HFFc6 (cell line): ENCODE measurements around the gene DSC2. TPM values are rescaled to one million over a fixed set of nuclear protein-coding genes. Genes with fewer than 3 reads are reported as not detected.

Source experiments
- DNase-seq: peaks from one replicate; pipeline ENCODE4 v3.0.0-alpha.2; 2018
- H3K27ac Mint-ChIP-seq: 2 replicates; pipeline ENCODE4 v1.8.0; 2020; ENCODE audit warnings: mild to moderate bottlenecking, mixed read lengths
- H3K27me3 Mint-ChIP-seq: 2 replicates; pipeline ENCODE4 v1.8.0; 2021; ENCODE audit warnings: mild to moderate bottlenecking, moderate library complexity, mixed read lengths; ENCODE audit not compliant: insufficient read depth
- H3K36me3 Mint-ChIP-seq: 2 replicates; pipeline ENCODE4 v1.8.0; 2021; ENCODE audit warnings: low read depth, mixed read lengths
- H3K4me1 Mint-ChIP-seq: 2 replicates; pipeline ENCODE4 v1.8.0; 2020; ENCODE audit warnings: low read depth, mixed read lengths
- H3K4me3 Mint-ChIP-seq: 2 replicates; pipeline ENCODE4 v1.8.0; 2020; ENCODE audit warnings: mild to moderate bottlenecking, moderate library complexity, mixed read lengths
- H3K9me3 Mint-ChIP-seq: 2 replicates; pipeline ENCODE4 v1.8.0; 2020; ENCODE audit warnings: mild to moderate bottlenecking, mixed read lengths
- total RNA-seq, 6 experiments: library from RNA; stranded (reverse); fragmentation: NEBNext Ultra II Directional; extraction: Animal tissue kit (Norgen Biotek cat#: 25700); gene quantifications; 2 replicates in 1 of 6; 3 replicates in 5 of 6; pipeline ENCODE4 v1.2.3, GENCODE V29; 2021
- TF ChIP-seq, protein P1 (sequence below): fragments of 200-600 bp; sonication (generic); IDR thresholded peaks from 2 replicates; pipeline ENCODE4 v1.5.0; 2021; ENCODE audit warnings: antibody characterized with exemption, mild to moderate bottlenecking

The DSC2 gene
- total RNA-seq, 6 experiments from 2014 or later = not detected

DNA sequence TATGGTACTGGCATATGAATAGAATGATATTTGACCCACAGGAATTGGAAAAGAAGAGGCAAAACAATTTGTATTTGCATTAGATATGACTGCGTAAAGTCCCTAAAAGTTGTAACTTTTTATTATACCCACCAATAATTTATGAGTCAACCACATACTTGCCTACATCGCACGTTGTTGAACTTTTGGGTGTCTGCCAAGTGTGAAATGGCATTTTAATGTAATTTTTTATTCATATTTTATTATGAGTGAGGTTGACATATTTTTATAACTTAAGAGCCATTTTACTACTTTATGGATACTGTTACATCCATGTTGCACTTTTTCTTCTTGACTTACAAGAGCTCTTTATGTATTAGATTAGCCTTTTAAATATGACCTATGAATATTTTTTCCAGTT lies 4.6 kb downstream of the DSC2 start:
- TF ChIP-seq, protein P1, sequence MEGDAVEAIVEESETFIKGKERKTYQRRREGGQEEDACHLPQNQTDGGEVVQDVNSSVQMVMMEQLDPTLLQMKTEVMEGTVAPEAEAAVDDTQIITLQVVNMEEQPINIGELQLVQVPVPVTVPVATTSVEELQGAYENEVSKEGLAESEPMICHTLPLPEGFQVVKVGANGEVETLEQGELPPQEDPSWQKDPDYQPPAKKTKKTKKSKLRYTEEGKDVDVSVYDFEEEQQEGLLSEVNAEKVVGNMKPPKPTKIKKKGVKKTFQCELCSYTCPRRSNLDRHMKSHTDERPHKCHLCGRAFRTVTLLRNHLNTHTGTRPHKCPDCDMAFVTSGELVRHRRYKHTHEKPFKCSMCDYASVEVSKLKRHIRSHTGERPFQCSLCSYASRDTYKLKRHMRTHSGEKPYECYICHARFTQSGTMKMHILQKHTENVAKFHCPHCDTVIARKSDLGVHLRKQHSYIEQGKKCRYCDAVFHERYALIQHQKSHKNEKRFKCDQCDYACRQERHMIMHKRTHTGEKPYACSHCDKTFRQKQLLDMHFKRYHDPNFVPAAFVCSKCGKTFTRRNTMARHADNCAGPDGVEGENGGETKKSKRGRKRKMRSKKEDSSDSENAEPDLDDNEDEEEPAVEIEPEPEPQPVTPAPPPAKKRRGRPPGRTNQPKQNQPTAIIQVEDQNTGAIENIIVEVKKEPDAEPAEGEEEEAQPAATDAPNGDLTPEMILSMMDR = no peak
- H3K9me3 Mint-ChIP-seq = peaks cover 32% of the 10 kb centered on the region
- no peaks in the 10 kb centered on the region; the same call in 1 of the 2 replicates for H3K27me3 Mint-ChIP-seq
- H3K4me1 Mint-ChIP-seq = no peaks in the 10 kb centered on the region
- no peaks in the 10 kb centered on the region for H3K36me3 Mint-ChIP-seq
- DNase-seq = no peak
- H3K4me3 Mint-ChIP-seq = no peak overlapping the region
- no peak overlapping the region for H3K27ac Mint-ChIP-seq

DNA sequence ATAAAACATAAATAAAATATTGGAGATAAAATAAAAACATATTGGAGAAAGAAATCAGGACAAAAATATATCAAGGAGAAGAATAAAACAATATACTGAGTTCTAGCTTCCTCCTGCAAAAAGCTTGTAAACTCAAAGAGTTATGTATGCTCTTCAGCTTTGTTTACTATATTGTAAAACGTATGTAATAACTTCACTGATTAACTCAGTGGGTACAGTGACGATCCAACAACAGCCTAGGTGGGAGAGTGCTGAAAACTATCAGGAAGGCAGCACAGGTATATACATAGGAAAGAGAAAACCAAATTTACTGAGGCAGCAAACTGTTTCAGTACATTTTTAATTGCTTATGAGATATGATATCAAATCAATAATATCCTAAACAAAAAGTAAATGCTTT lies 8.3 kb downstream of the DSC2 start:
- TF ChIP-seq, protein P1 = no peak
- no peak overlapping the region for H3K27ac Mint-ChIP-seq
- no peaks in the 10 kb centered on the region for H3K36me3 Mint-ChIP-seq
- H3K27me3 Mint-ChIP-seq = no peaks in the 10 kb centered on the region; the same call in 1 of the 2 replicates
- H3K4me3 Mint-ChIP-seq = no peak overlapping the region
- peaks cover 39% of the 10 kb centered on the region for H3K9me3 Mint-ChIP-seq
- H3K4me1 Mint-ChIP-seq = no peaks in the 10 kb centered on the region
- DNase-seq = no peak

DNA sequence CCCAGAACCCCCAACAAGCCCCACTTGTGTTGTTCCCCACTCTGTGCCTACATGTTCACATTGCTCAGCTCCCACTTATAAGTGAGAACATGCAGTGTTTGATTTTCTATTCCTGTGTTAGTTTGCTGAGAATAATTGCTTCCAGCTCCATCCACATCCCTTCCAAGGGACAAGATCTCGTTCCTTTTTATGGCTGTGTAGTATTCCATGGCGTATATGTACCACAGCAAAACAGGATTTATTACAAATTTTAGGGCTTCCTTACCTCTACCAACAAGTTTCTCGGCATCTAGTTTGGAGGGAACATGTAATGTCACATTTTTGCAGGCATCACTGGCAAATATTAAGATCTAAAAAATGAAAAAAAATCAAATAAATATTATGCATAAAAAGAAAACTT lies 8.9 kb downstream of the DSC2 start:
- TF ChIP-seq, protein P1 = no peak
- H3K4me3 Mint-ChIP-seq = no peak overlapping the region
- peaks cover 36% of the 10 kb centered on the region for H3K9me3 Mint-ChIP-seq
- H3K27me3 Mint-ChIP-seq = no peaks in the 10 kb centered on the region; the same call in 1 of the 2 replicates
- H3K36me3 Mint-ChIP-seq = no peaks in the 10 kb centered on the region
- H3K27ac Mint-ChIP-seq = no peak overlapping the region
- DNase-seq = no peak
- H3K4me1 Mint-ChIP-seq = no peaks in the 10 kb centered on the region

DNA sequence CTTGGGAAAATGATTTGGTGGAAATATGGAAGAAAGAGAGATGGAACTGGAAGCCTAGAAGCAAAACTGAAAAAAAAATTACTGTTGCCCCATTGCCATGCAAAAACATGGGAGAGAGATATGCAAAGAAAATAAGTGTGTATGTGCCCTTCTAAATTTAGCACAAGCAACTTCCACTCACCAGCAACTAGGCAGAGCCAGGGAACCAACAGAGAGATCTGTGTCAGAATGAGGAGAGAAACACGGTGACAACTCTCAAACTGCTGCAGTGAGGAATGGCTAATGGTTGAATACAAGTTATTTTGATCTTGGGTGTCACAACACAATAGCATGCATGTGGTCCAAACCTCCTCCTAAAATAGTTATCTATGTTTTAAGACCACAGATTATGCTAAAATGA lies 10.9 kb downstream of the DSC2 start:
- Mint-ChIP-seq H3K36me3 (no peaks in the 10 kb centered on the region), H3K27me3 (no peaks in the 10 kb centered on the region; the same call in 1 of the 2 replicates), H3K27ac (no peak overlapping the region), H3K4me3 (no peak overlapping the region), H3K4me1 (no peaks in the 10 kb centered on the region), H3K9me3 (peaks cover 36% of the 10 kb centered on the region)
- TF ChIP-seq, protein P1 = no peak
- DNase-seq = no peak

DNA sequence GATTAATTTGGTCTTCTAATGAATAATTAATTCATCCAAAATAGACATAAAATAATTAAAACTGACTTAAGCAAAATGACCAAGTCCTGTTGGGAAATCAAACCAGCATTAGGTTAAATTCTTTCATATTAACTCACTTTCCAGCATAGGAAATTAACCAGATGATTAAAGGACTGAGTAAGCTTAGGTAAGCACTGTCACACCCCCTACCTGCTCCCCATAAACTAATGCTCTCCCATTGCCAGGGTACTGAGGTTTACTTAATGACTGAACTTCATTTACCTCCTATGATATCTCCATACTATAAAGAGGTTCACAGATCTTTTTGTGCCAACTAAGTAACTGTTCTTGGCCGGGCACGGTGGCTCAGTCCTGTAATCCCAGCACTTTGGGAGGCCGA lies 13.7 kb downstream of the DSC2 start:
- H3K27me3 Mint-ChIP-seq = no peaks in the 10 kb centered on the region
- no peaks in the 10 kb centered on the region for H3K4me1 Mint-ChIP-seq
- no peak for DNase-seq
- H3K27ac Mint-ChIP-seq = no peak overlapping the region
- peaks cover 26% of the 10 kb centered on the region for H3K9me3 Mint-ChIP-seq
- H3K4me3 Mint-ChIP-seq = no peak overlapping the region
- no peaks in the 10 kb centered on the region for H3K36me3 Mint-ChIP-seq
- TF ChIP-seq, protein P1 = no peak

DNA sequence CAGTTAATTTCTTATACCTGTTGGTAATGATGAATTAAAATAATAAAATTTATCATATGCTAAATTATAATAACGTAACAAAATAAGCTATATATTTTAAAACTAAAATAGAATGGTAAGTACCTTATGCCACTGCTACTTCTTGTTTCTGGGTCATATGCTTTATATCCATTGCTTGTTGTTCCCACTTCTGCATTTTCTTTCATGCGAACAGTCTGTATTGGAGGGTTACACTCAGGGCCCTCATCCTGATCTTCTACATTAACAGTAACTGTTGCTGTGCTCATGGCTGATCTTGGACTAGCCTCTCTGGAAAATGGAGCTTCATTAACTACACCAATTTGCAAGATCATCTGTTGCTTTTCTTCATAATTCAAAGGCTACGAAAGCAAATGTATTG lies 22.2 kb downstream of the DSC2 start:
- Mint-ChIP-seq H3K9me3 (peaks cover 7% of the 10 kb centered on the region; the same call in 1 of the 2 replicates), H3K4me3 (no peak overlapping the region), H3K36me3 (no peaks in the 10 kb centered on the region), H3K4me1 (no peaks in the 10 kb centered on the region), H3K27me3 (no peaks in the 10 kb centered on the region; the same call in 1 of the 2 replicates), H3K27ac (no peak overlapping the region)
- no peak for DNase-seq
- TF ChIP-seq, protein P1 = no peak
